Measurements from ENCODE around the gene CDH4.

DNA sequence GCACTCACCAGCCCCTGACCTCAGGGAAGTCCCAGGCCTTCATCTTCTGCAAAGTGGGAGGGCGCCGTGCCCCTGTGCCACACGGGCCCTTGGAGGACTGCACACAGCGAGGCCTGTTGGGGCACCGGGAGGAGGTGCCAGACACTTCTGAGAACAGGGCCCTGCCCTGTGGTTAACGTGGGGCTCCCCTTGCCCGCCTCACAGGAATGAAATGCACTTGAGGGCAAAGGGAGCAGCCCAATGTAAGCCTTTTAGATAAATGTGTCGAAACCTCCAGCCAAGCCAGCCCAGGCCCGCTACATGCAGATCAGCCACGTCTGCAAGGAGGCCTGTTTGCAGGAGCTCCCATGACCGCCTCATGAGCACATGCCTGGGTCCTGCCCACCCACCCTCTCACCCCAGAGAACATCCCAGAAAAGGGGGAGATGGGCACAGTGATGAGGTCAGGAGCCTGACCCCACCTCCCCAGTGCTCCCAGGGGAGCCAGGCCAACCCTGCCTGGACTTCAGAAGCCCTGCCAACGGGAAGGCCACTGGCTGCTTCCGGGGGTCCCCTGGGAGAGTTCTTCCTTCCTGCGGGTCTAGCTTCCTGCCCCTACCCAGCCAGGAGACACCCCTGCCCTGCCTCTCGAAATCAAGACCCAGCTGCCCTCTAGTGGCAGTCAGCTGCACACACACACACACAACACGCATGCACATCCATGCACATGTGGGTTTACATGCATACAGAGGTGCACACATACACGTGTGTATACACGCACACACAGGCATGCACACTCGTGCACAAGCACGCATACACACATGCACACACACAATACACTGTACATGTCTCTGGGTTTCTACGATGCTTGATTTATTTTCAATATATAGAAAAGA is 634.9 kb downstream of the CDH4 start:
- TF ChIP-seq, protein P1, sequence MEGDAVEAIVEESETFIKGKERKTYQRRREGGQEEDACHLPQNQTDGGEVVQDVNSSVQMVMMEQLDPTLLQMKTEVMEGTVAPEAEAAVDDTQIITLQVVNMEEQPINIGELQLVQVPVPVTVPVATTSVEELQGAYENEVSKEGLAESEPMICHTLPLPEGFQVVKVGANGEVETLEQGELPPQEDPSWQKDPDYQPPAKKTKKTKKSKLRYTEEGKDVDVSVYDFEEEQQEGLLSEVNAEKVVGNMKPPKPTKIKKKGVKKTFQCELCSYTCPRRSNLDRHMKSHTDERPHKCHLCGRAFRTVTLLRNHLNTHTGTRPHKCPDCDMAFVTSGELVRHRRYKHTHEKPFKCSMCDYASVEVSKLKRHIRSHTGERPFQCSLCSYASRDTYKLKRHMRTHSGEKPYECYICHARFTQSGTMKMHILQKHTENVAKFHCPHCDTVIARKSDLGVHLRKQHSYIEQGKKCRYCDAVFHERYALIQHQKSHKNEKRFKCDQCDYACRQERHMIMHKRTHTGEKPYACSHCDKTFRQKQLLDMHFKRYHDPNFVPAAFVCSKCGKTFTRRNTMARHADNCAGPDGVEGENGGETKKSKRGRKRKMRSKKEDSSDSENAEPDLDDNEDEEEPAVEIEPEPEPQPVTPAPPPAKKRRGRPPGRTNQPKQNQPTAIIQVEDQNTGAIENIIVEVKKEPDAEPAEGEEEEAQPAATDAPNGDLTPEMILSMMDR (IDR thresholded peaks at IDR 0.05), result peak; percentile 45 to 67 (median 54)
- TF ChIP-seq POLR2A (IDR thresholded peaks at IDR 0.05), result no peak
